ENCODE measurements around the gene POFUT2.

Gene POFUT2

DNA sequence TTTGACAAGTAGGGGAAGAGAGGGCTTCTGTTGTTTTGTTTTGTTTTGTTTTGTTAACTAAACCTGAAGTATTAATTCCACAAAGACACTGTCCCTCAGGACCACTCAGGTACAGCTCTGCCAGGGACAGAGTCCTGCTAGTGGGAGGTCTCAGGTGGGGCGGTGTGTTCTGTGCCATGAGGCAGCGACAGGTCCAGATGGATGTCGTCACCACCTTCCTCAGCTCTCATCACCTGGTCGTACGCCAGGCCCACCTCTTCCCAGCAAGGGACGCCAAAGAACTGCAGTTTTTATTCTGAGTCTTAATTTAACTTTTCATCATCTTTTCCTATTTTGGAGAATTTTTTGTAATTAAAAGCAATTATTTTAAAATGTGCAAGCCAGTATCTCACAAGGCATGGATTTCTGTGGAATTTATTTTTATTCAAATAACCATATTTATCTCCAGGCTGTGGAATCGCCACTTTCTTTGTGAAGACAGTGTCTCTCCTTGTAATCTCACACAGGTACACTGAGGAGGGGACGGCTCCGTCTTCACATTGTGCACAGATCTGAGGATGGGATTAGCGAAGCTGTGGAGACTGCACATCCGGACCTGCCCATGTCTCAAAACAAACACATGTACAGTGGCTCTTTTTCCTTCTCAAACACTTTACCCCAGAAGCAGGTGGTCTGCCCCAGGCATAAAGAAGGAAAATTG, 62.5 kb downstream of the POFUT2 start:
- no peak for DNase-seq (ENCODE audit: low read depth in 1 of 2, low spot score in 1 of 2)

DNA sequence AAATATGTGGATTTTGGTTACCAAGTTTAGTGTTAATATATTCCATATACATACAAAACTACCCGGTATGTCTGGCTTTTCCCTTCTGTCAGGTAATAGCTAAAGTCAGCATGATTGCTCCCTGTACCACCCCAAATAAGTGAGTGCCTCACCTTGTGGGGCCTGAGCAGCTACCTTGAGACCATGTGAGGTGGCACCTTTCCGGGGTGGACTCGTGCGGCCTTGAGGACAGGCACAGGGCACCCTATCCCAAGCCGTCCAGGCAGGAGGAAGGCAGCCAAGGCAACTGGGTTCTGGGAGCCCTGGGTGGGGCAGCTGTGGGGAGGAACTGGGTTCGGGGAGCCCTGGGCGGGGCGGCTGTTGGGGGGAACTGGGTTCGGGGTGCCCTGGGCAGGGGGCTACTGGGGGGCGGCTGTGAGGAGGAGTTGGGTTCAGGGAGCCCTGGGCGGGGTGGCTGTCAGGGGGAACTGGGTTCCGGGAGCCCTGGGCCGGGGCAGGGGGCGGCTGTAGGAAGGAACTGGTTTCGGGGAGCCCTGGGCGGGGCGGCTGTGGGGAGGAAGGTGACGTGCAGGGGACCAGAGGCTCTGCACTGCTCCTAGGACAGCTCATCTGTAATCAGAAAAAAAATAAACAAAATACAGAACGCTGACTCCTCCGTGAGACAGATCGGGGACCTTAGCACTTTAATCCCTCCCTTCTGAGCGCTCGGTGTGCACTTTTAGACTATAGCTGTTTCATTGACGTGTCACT, 63.3 kb downstream of the POFUT2 start:
- DNase-seq (ENCODE audit: low read depth in 1 of 2, low spot score in 1 of 2) = peak; percentile 20 to 26

DNA sequence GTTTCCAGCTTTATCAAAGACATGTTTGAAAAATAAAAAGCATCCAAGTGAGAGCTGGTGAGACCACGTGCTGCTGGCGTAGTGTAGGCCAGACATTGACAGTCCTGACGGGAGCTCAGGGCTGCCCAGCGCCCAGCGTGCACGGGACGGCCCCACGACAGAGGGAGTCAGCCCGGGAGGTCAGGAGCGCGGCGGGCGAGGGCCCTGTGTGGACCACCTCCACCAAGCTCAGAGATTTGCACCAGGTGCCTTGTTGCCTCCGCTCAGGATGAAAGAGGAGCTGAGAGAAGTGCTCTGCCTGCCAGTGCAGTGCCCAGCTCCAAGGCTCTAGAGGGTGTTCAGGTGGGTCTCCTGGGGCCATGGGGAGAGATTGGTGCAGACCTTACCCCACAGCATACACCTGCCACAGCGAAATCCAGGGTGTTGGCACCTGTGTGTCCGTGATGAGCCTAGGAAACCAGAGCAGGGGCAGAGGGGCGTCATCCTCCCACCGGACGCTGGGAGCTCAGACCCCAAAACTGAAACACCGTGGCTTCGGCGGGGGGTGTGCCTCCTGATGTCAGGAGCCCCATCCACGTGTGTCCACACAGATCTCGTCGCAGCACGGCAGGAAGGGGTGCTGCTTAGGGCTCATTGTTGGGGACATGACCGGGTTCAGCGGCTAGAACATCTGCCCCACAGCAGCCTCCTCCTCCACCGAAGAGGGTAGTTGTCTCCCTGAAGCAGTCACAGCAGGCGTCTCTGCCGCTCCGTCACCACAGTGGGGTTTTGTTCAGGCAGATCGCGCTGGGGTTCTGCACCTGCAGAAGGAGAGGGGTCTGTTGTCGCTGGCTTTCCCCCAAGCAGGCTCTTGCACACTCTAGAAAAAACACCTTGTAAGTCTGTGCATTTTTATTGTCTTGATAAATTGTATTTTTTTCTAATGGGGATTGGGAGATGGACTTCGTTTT, 64.2 kb downstream of the POFUT2 start:
- DNase-seq (ENCODE audit: low read depth in 1 of 2, low spot score in 1 of 2) = no peak

DNA sequence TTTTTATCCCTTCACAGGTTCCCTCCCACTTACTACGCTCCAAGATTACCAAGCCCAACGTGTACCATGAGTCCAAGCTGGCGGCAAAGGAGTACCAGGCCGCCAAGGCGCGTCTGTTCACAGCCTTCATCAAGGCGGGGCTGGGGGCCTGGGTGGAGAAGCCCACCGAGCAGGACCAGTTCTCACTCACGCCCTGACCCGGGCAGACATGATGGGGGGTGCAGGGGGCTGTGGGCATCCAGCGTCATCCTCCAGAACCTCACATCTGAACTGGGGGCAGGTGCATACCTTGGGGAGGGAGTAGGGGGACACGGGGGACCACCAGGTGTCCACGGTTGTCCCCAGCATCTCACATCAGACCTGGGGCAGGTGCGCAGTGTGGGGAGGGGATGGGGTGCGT, 65.7 kb downstream of the POFUT2 start:
- no peak for DNase-seq (ENCODE audit: low read depth in 1 of 2, low spot score in 1 of 2)

DNA sequence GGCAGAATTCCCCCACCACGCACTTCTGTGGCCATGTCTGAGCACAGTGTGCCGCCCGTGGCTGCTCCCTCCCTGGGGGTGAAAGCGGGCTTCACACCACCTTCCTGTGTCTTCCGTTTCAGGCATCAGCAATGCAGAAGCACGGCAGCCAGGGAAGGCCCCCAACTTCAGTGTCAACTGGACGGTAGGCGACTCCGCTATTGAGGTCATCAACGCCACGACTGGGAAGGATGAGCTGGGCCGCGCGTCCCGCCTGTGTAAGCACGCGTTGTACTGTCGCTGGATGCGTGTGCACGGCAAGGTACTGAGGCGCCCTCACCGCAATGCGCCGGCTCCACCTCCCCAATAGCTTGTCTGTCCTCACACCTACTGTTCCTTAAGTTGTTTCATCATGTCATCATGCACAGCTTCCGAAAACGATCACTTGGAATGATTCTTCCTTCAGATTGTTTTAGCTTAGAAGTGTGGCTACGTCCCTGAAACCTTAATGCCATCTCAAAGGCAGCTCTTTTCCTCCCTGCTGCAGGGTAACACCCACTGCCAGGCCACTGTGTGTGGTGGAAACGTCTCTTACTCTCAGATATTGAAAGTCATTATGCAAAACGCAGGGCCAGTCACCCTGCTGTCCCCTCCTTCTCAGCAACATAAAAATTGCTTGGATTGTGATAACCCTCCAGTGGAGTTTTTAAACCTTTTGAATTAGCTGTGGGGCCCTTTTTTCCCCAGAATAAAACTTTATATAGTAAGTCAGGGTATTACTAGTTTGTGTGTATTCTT, 66.8 kb downstream of the POFUT2 start:
- DNase-seq (ENCODE audit: low read depth in 1 of 2, low spot score in 1 of 2) = no peak

DNA sequence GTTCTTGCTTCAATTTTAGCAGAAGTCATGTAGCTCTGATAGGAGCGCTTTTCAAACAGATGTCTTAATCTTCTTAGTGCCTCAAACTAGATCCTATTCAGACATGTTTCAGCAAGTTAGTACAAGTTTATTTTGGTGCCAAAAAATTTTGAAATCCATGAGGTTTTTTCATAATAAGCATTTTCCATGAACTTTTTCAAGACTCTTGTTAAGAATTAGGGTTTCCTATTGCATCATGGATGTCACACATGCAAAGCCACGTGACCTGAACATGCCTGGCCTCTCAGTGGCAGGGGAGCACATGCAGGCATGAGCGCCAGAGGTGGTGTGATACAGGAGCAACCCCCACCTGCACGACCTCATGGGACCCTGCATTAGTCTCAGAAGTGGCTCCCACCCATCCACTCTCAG, 67.6 kb downstream of the POFUT2 start:
- DNase-seq (ENCODE audit: low read depth in 1 of 2, low spot score in 1 of 2) = no peak

DNA sequence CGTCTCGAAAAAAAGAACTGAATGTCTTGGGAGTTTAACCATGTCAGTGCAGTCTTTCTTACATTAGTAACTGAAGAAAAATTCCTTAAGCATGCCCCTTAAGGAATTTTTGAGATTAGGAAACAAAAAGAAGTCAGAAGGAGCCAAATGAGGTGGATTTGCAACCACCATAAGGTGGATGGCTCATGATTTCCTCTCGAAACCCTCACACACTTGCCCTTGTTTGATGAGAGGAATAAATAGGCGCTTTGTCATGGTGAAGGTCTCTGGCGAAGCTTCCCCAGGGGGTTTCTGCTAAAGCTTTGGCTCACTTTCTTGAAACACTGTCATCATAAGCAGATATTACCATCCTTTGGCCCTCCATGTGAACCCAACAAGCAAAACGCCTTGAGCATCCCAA, 68.2 kb downstream of the POFUT2 start:
- no peak for DNase-seq (ENCODE audit: low read depth in 1 of 2, low spot score in 1 of 2)

DNA sequence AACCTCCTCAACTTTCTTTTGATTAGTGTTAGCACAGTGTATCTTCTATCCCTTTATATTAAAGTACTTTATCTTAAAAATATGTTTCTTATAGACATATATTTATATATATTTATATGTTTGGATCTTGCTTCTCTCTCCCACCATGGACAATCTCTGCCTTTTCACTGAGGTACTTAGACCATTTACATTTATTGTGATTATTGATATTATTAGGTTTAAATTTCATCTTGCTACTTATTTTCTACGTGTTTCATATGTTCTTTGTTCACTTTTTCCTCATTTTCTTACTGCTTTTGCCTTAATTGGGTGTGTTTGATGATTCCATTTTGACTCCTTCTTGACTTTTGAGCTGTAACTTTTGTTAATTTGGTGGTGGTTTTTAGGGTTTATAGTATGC, 70.7 kb downstream of the POFUT2 start:
- no peak for DNase-seq (ENCODE audit: low read depth in 1 of 2, low spot score in 1 of 2)

DNA sequence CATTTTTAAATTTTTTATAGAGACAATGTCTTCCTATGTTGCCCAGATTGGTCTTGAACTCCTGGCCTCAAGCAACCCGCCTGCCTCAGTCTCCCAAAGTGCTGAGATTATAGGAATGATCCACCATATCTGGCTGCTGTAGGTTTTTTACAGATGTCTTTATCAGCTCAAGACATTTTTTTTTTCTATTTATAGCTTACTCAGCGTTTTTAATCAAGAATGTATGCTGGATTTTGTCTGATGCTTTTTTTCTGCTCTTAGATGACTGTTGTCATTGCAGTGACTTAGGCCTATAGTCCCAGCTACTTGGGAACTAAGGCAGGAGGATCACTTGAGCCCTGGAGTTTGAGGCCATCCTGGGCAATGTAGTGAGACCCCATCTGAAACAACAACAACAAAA, 72.5 kb downstream of the POFUT2 start:
- no peak for DNase-seq (ENCODE audit: low read depth in 1 of 2, low spot score in 1 of 2)
